H1 (cell line): ENCODE results near the gene LEKR1. TPM values are rescaled to one million over a fixed set of nuclear protein-coding genes. Genes with fewer than 3 reads are reported as not detected.

Experiments used
- CTCF ChIA-PET: fragments of 300-600 bp; sonication (Branson Sonifier 250); formaldehyde crosslinking; loops from one replicate; lab custom pipeline; 2021; ENCODE audit not compliant: partially characterized antibody; lab: Charles Lee
- POLR2A ChIA-PET: fragments of 300-600 bp; sonication (Branson Sonifier 250); formaldehyde crosslinking; loops from one replicate; lab custom pipeline; 2021; ENCODE audit warnings: inconsistent platforms; ENCODE audit not compliant: partially characterized antibody; lab: Charles Lee
- DNase-seq, 2 experiments: peaks; one replicate each; pipeline versions ENCODE4 v3.0.0 to v3.0.0-alpha.2; 2010 to 2022; ENCODE audit warnings: low spot score in 2 of 2, low read depth in 1 of 2, mixed read lengths in 1 of 2
- FAIRE-seq: peaks from 2 replicates; lab custom pipeline; 2011; peaks lifted over from hg19 to GRCh38; lab: Jason Lieb, UNC
- H2AFZ ChIP-seq: 2 replicates; pipeline ENCODE4 v1.8.1; 2012; ENCODE audit warnings: low read length, inconsistent platforms
- H2AK5ac ChIP-seq: 2 replicates; pipeline ENCODE4 v1.6.1; 2013; ENCODE audit warnings: low read depth, low read length
- H2BK120ac ChIP-seq: replicated peaks from 2 replicates; pipeline ENCODE3; 2013; ENCODE audit warnings: low read depth, low read length, inconsistent platforms
- H2BK12ac ChIP-seq: 2 replicates; pipeline ENCODE4 v1.6.1; 2013; ENCODE audit warnings: low read depth, low read length
- H2BK15ac ChIP-seq: 2 replicates; pipeline ENCODE4 v1.6.1; 2013; ENCODE audit warnings: low read length
- H2BK20ac ChIP-seq: 2 replicates; pipeline ENCODE4 v1.6.1; 2013; ENCODE audit warnings: low read length
- H2BK5ac ChIP-seq: 2 replicates; pipeline ENCODE4 v1.6.1; 2013; ENCODE audit warnings: low read depth, low read length
- H3K14ac ChIP-seq: 2 replicates; pipeline ENCODE4 v1.6.1; 2013; ENCODE audit warnings: inconsistent platforms; ENCODE audit not compliant: insufficient read length
- H3K18ac ChIP-seq: 2 replicates; pipeline ENCODE4 v1.6.1; 2013; ENCODE audit warnings: low read length; ENCODE audit errors: extremely low read depth
- H3K23ac ChIP-seq: 2 replicates; pipeline ENCODE4 v1.6.1; 2013; ENCODE audit warnings: inconsistent platforms; ENCODE audit not compliant: insufficient read length
- H3K23me2 ChIP-seq: 2 replicates; pipeline ENCODE4 v1.6.1; 2013; ENCODE audit warnings: low read depth, low read length
- H3K27ac ChIP-seq: 2 replicates; pipeline ENCODE4 v1.6.1; 2011; ENCODE audit warnings: low read depth, low read length, inconsistent platforms
- H3K27me3 ChIP-seq, 4 experiments: replicated peaks in 1 of 4; 1 replicate in 1 of 4; 2 replicates in 3 of 4; pipeline versions ENCODE4 v1.6.1 to v1.8.1; 2011 to 2013; ENCODE audit warnings: low read length in 3 of 4, mild to moderate bottlenecking in 3 of 4, inconsistent platforms in 2 of 4, mixed read lengths in 2 of 4, moderate library complexity in 1 of 4; ENCODE audit not compliant: control insufficient read depth in 3 of 4, insufficient read depth in 3 of 4; ENCODE audit errors: extremely low read depth in 1 of 4
- H3K36me3 ChIP-seq, 4 experiments: 2 replicates each; pipeline versions ENCODE4 v1.6.1 to v1.8.1; 2011 to 2013; ENCODE audit warnings: mild to moderate bottlenecking in 4 of 4, low read length in 3 of 4, moderate library complexity in 2 of 4, control low read depth in 1 of 4, inconsistent platforms in 1 of 4; ENCODE audit not compliant: insufficient read depth in 4 of 4, control insufficient read depth in 2 of 4
- H3K4ac ChIP-seq: replicated peaks from 2 replicates; pipeline ENCODE3; 2013; ENCODE audit warnings: low read length, low read depth, mixed read lengths, inconsistent platforms; ENCODE audit not compliant: insufficient read length
- H3K4me1 ChIP-seq, 4 experiments: replicated peaks in 1 of 4; 1 replicate in 1 of 4; 2 replicates in 3 of 4; pipeline versions ENCODE4 v1.6.1 to v1.8.1; 2011 to 2013; ENCODE audit warnings: low read length in 3 of 4, inconsistent platforms in 2 of 4, mixed read lengths in 1 of 4; ENCODE audit not compliant: insufficient read depth in 4 of 4, control insufficient read depth in 3 of 4
- H3K4me2 ChIP-seq, 2 experiments: 2 replicates each; pipeline versions ENCODE4 v1.6.1 to v1.8.1; 2011 to 2013; ENCODE audit warnings: low read depth in 2 of 2, low read length in 2 of 2, control low read depth in 1 of 2, inconsistent platforms in 1 of 2, mild to moderate bottlenecking in 1 of 2; ENCODE audit not compliant: insufficient read depth in 1 of 2
- H3K4me3 ChIP-seq, 4 experiments: fragments of 200-600, 300-600 bp in 1 of 4; sonication (generic), shearing (Covaris generic), sonication (Bioruptor Twin) in 1 of 4; 2 replicates each; pipeline versions ENCODE4 v1.5.1 to v1.8.1; 2011 to 2016; ENCODE audit warnings: low read length in 4 of 4, low read depth in 3 of 4, control low read depth in 2 of 4, inconsistent platforms in 2 of 4, mild to moderate bottlenecking in 2 of 4, mixed read lengths in 1 of 4, moderate library complexity in 1 of 4; ENCODE audit not compliant: insufficient read depth in 2 of 4; ENCODE audit errors: extremely low read depth in 1 of 4
- H3K56ac ChIP-seq: replicated peaks from 2 replicates; pipeline ENCODE3; 2013; ENCODE audit warnings: low read depth, mild to moderate bottlenecking, mixed read lengths, low read length, inconsistent platforms; ENCODE audit not compliant: insufficient read length
- H3K79me1 ChIP-seq: 2 replicates; pipeline ENCODE4 v1.6.1; 2013; ENCODE audit warnings: low read depth, low read length, control low read depth
- H3K79me2 ChIP-seq, 2 experiments: 2 replicates each; pipeline versions ENCODE4 v1.6.1 to v1.8.1; 2012 to 2013; ENCODE audit warnings: low read length in 2 of 2, mild to moderate bottlenecking in 2 of 2, inconsistent platforms in 1 of 2; ENCODE audit not compliant: insufficient read depth in 2 of 2, control insufficient read depth in 1 of 2
- H3K9ac ChIP-seq, 4 experiments: replicated peaks in 1 of 4; 1 replicate in 1 of 4; 2 replicates in 3 of 4; pipeline versions ENCODE4 v1.6.1 to v1.8.1; 2011 to 2013; ENCODE audit warnings: low read depth in 3 of 4, low read length in 3 of 4, control low read depth in 2 of 4, mild to moderate bottlenecking in 2 of 4, moderate library complexity in 2 of 4, inconsistent platforms in 1 of 4; ENCODE audit errors: extremely low read depth in 1 of 4
- H3K9me3 ChIP-seq, 2 experiments: 2 replicates each; pipeline versions ENCODE4 v1.6.1 to v1.8.1; 2012 to 2013; ENCODE audit warnings: mild to moderate bottlenecking in 2 of 2, moderate library complexity in 2 of 2, control low read depth in 1 of 2, inconsistent platforms in 1 of 2, low read depth in 1 of 2, low read length in 1 of 2, mixed read lengths in 1 of 2; ENCODE audit not compliant: insufficient read depth in 2 of 2
- H4K20me1 ChIP-seq, 2 experiments: replicated peaks in 1 of 2; 2 replicates each; pipeline versions ENCODE3 to v1.8.1; 2011 to 2013; ENCODE audit warnings: inconsistent platforms in 2 of 2, low read length in 2 of 2, mild to moderate bottlenecking in 1 of 2; ENCODE audit not compliant: insufficient read depth in 2 of 2, control insufficient read depth in 1 of 2
- H4K5ac ChIP-seq: 2 replicates; pipeline ENCODE4 v1.6.1; 2013; ENCODE audit warnings: low read length, low read depth, mixed read lengths, inconsistent platforms; ENCODE audit not compliant: insufficient read length
- H4K8ac ChIP-seq: 2 replicates; pipeline ENCODE4 v1.8.0; 2013; ENCODE audit warnings: mild to moderate bottlenecking, moderate library complexity, low read length, inconsistent platforms; ENCODE audit not compliant: insufficient read depth; ENCODE audit errors: extremely low read depth
- H4K91ac ChIP-seq: replicated peaks from 2 replicates; pipeline ENCODE3; 2013; ENCODE audit warnings: low read length, mixed read lengths, inconsistent platforms; ENCODE audit not compliant: insufficient read length
- BACH1 ChIP-seq: IDR thresholded peaks from 2 replicates; pipeline ENCODE4 v1.6.1; 2012; ENCODE audit warnings: low read length, improper control_type of control experiment
- CREB1 ChIP-seq: IDR thresholded peaks from 2 replicates; pipeline ENCODE4 v1.6.1; 2012; ENCODE audit warnings: inconsistent platforms
- E2F6 ChIP-seq: IDR thresholded peaks from 2 replicates; pipeline ENCODE4 v1.6.1; 2012; ENCODE audit warnings: inconsistent platforms
- GABPA ChIP-seq: IDR thresholded peaks from 2 replicates; pipeline ENCODE4 v1.6.1; 2011; ENCODE audit warnings: mild to moderate bottlenecking, low read length, moderate library complexity, borderline replicate concordance; ENCODE audit not compliant: insufficient read depth
- JUND ChIP-seq: IDR thresholded peaks from 2 replicates; pipeline ENCODE4 v1.6.1; 2011; ENCODE audit warnings: mild to moderate bottlenecking, improper control_type of control experiment, low read length
- PHF8 ChIP-seq: fragments of 200-600 bp; sonication (generic); conservative IDR thresholded peaks from 2 replicates; pipeline ENCODE4 v1.7.1; 2012; ENCODE audit warnings: low read depth, mild to moderate bottlenecking, inconsistent platforms, low read length, moderate library complexity
- RXRA ChIP-seq: IDR thresholded peaks from 2 replicates; pipeline ENCODE4 v1.6.1; 2011; ENCODE audit warnings: low read depth, mild to moderate bottlenecking, low read length, moderate library complexity; ENCODE audit not compliant: insufficient read depth
- SAP30 ChIP-seq: fragments of 300-600 bp; sonication (generic); IDR thresholded peaks from 2 replicates; pipeline ENCODE4 v1.7.1; 2012; ENCODE audit warnings: low read length, moderate library complexity, mild to moderate bottlenecking, inconsistent platforms; ENCODE audit not compliant: insufficient read depth, insufficient replicate concordance
- TCF12 ChIP-seq: IDR thresholded peaks from 2 replicates; pipeline ENCODE4 v1.6.1; 2011; ENCODE audit warnings: low read depth, mild to moderate bottlenecking, low read length
- WGBS, 2 experiments: shearing (Covaris generic) in 1 of 2; methylation state at CpG; one replicate each; pipeline versions ENCODE4 v1.1.6 to v1.1.7; 2013 to 2015; ENCODE audit warnings: low lambda C conversion rate in 2 of 2, mixed read lengths in 2 of 2, inconsistent platforms in 1 of 2, low coverage in 1 of 2, missing lambda C conversion rate in 1 of 2; ENCODE audit not compliant: insufficient replicate concordance in 2 of 2, insufficient coverage in 1 of 2, insufficient read length in 1 of 2; ENCODE audit errors: extremely low coverage in 1 of 2, missing lambda C conversion rate in 1 of 2; 5-methylcytosine and 5-hydroxymethylcytosine counted together
- polyA plus RNA-seq, 7 experiments: library from polyadenylated mRNA; depleted of rRNA in 3 of 7; stranded (reverse) in 5 of 7; unstranded in 2 of 7; fragments of >200 nt in 5 of 7; fragments of 200-250 nt in 2 of 7; gene quantifications; 1 replicate in 5 of 7; 2 replicates in 1 of 7; 4 replicates in 1 of 7; pipeline versions ENCODE4 v1.2.1 to v1.2.3, GENCODE V29; 2011 to 2013; ENCODE audit warnings: missing spikeins in 2 of 7, mixed read lengths in 2 of 7
- total RNA-seq: library from RNA; stranded (reverse); fragmentation: NEBNext Ultra II Directional; extraction: Animal tissue kit (Norgen Biotek cat#: 25700); gene quantifications from 2 replicates; pipeline ENCODE4 v1.2.1, GENCODE V29; 2021

LEKR1 gene
- total and polyA plus RNA-seq, 2 of the 8 experiments (the other 6 are each of a cell fraction or from before 2014, with no cell fraction given), result 0.08 TPM; not detected in 1

- no peak overlapping the region for H3K14ac ChIP-seq
- H4K91ac ChIP-seq, result no peak overlapping the region
- 98% methylated on average over 2 of the region's 2 CpGs; no CpG with 5 or more reads in 1 of the 2 experiments for WGBS, 2 experiments
- no peak overlapping the region for H3K4me3 ChIP-seq
- H3K4me1 ChIP-seq, result no peaks in the 10 kb centered on the region
- H3K9me3 ChIP-seq, result no peaks in the 10 kb centered on the region
- no peaks in the 10 kb centered on the region for H3K79me2 ChIP-seq
- no peak overlapping the region for H2BK15ac ChIP-seq
- H3K79me1 ChIP-seq, result no peaks in the 10 kb centered on the region
- no peak overlapping the region for H3K4ac ChIP-seq
- H3K4me2 ChIP-seq, result no peak overlapping the region
- H2AFZ ChIP-seq, result no peak overlapping the region
- no peaks in the 10 kb centered on the region for H4K20me1 ChIP-seq
- no peak overlapping the region for H2AK5ac ChIP-seq
- peaks cover 2% of the 10 kb centered on the region; the same call in 1 of the 2 replicates for H3K23me2 ChIP-seq
- DNase-seq (no peak), FAIRE-seq (no peak)
- H3K56ac ChIP-seq, result no peak overlapping the region
- H4K5ac ChIP-seq, result no peak overlapping the region
- no peak overlapping the region for H2BK120ac ChIP-seq
- H2BK12ac ChIP-seq, result no peak overlapping the region
- no peak overlapping the region for H3K27ac ChIP-seq
- H3K36me3 ChIP-seq, result no peaks in the 10 kb centered on the region
- H3K18ac ChIP-seq, result no peak overlapping the region
- H3K23ac ChIP-seq, result no peak overlapping the region
- no peak overlapping the region for H4K8ac ChIP-seq
- no peaks in the 10 kb centered on the region for H3K27me3 ChIP-seq
- no peak overlapping the region for H3K9ac ChIP-seq
- H2BK5ac ChIP-seq, result no peak overlapping the region
- H2BK20ac ChIP-seq, result no peak overlapping the region
- ChIA-PET CTCF (no interaction called here), POLR2A (no interaction called here)
- no peak for TF ChIP-seq BACH1
- no peak for TF ChIP-seq E2F6
- TF ChIP-seq GABPA, result no peak
- no peak for TF ChIP-seq PHF8
- no peak for TF ChIP-seq JUND
- no peak for TF ChIP-seq TCF12
- TF ChIP-seq RXRA, result no peak
- no peak for TF ChIP-seq CREB1
- TF ChIP-seq SAP30, result no peak
These were observed 17.1 kb downstream of the LEKR1 start for GRCh38 chr3:156843071-156843808.
